Measurements from ENCODE around the gene BRINP1.

Gene BRINP1

GRCh38 chr9:119282476-119283077 is 86.7 kb downstream of the BRINP1 start:
- DNase-seq (ENCODE audit: low read depth in 2 of 3, low spot score in 2 of 3): no peak

GRCh38 chr9:119280740-119281485 is 88.3 kb downstream of the BRINP1 start:
- DNase-seq (ENCODE audit: low read depth in 2 of 3, low spot score in 2 of 3): no peak

GRCh38 chr9:119278171-119278570 is 91.1 kb downstream of the BRINP1 start:
- DNase-seq (ENCODE audit: low read depth in 2 of 3, low spot score in 2 of 3): no peak

- DNase-seq (ENCODE audit: low read depth in 2 of 3, low spot score in 2 of 3): no peak
Measured at GRCh38 chr9:119273984-119274665, 95.1 kb downstream of the BRINP1 start.

GRCh38 chr9:119273325-119273904 is 95.8 kb downstream of the BRINP1 start:
- DNase-seq (ENCODE audit: low read depth in 2 of 3, low spot score in 2 of 3): no peak

- DNase-seq (ENCODE audit: low read depth in 2 of 3, low spot score in 2 of 3): no peak
Measured at GRCh38 chr9:119272500-119273211, 96.6 kb downstream of the BRINP1 start.

GRCh38 chr9:119268985-119269384 is 100.2 kb downstream of the BRINP1 start:
- no peak for DNase-seq (ENCODE audit: low read depth in 2 of 3, low spot score in 2 of 3)

GRCh38 chr9:119264165-119264564 is 105.1 kb downstream of the BRINP1 start:
- no peak for DNase-seq (ENCODE audit: low read depth in 2 of 3, low spot score in 2 of 3)

- DNase-seq (ENCODE audit: low read depth in 2 of 3, low spot score in 2 of 3): no peak
Measured at GRCh38 chr9:119257592-119257991, 111.6 kb downstream of the BRINP1 start.

GRCh38 chr9:119255116-119255515 is 114.1 kb downstream of the BRINP1 start:
- DNase-seq (ENCODE audit: low read depth in 2 of 3, low spot score in 2 of 3): no peak

GRCh38 chr9:119252671-119253299 is 116.5 kb downstream of the BRINP1 start:
- DNase-seq (ENCODE audit: low read depth in 2 of 3, low spot score in 2 of 3): no peak

- no peak for DNase-seq (ENCODE audit: low read depth in 2 of 3, low spot score in 2 of 3)
Measured at GRCh38 chr9:119251936-119252335, 117.3 kb downstream of the BRINP1 start.

GRCh38 chr9:119250730-119251129 is 118.5 kb downstream of the BRINP1 start:
- no peak for DNase-seq (ENCODE audit: low read depth in 2 of 3, low spot score in 2 of 3)

- DNase-seq (ENCODE audit: low read depth in 2 of 3, low spot score in 2 of 3): no peak
Measured at GRCh38 chr9:119240546-119240945, 128.7 kb downstream of the BRINP1 start.

GRCh38 chr9:119234636-119235035 is 134.6 kb downstream of the BRINP1 start:
- no peak for DNase-seq (ENCODE audit: low read depth in 2 of 3, low spot score in 2 of 3)

GRCh38 chr9:119227422-119227821 is 141.8 kb downstream of the BRINP1 start:
- no peak for DNase-seq (ENCODE audit: low read depth in 2 of 3, low spot score in 2 of 3)

- no peak for DNase-seq (ENCODE audit: low read depth in 2 of 3, low spot score in 2 of 3)
Measured at GRCh38 chr9:119224431-119224830, 144.8 kb downstream of the BRINP1 start.

- DNase-seq (ENCODE audit: low read depth in 2 of 3, low spot score in 2 of 3): no peak
Measured at GRCh38 chr9:119221276-119221675, 148.0 kb downstream of the BRINP1 start.

GRCh38 chr9:119218293-119218692 is 150.9 kb downstream of the BRINP1 start:
- DNase-seq (ENCODE audit: low read depth in 2 of 3, low spot score in 2 of 3): no peak

- DNase-seq (ENCODE audit: low read depth in 2 of 3, low spot score in 2 of 3): no peak
Measured at GRCh38 chr9:119216651-119217331, 152.4 kb downstream of the BRINP1 start.
